Loucy (cell line): Measurements from ENCODE around the gene TIFAB.

Source experiments
- H2AFZ ChIP-seq: fragments of 200-600 bp; sonication (generic); 2 replicates; pipeline ENCODE4 v1.6.0; 2016; ENCODE audit warnings: antibody characterized with exemption, mild to moderate bottlenecking, low read length, moderate library complexity
- H3F3A ChIP-seq: fragments of 200-600 bp; 2 replicates; pipeline ENCODE4 v1.6.0; 2016; ENCODE audit warnings: antibody characterized with exemption, low read depth, mild to moderate bottlenecking
- H3K27me3 ChIP-seq: fragments of 200-600 bp; sonication (generic); 2 replicates; pipeline ENCODE4 v1.6.1; 2014; ENCODE audit warnings: low read length, mild to moderate bottlenecking; ENCODE audit not compliant: insufficient read depth, poor library complexity, severe bottlenecking
- H3K36me3 ChIP-seq: fragments of 200-600 bp; sonication (generic); 2 replicates; pipeline ENCODE4 v1.6.1; 2016; ENCODE audit warnings: low read length; ENCODE audit not compliant: insufficient read depth
- H3K4me1 ChIP-seq: fragments of 200-600 bp; sonication (generic); 2 replicates; pipeline ENCODE4 v1.5.1; 2014; ENCODE audit warnings: low read length, mild to moderate bottlenecking; ENCODE audit not compliant: insufficient read depth, poor library complexity, severe bottlenecking
- H3K4me2 ChIP-seq: fragments of 200-600 bp; sonication (generic); 2 replicates; pipeline ENCODE4 v1.6.0; 2014; ENCODE audit warnings: antibody characterized with exemption, low read length, low read depth, mild to moderate bottlenecking; ENCODE audit not compliant: poor library complexity, severe bottlenecking
- H3K4me3 ChIP-seq: fragments of 200-600 bp; sonication (generic); 2 replicates; pipeline ENCODE4 v1.5.1; 2014; ENCODE audit warnings: low read length, mild to moderate bottlenecking, mixed read lengths; ENCODE audit not compliant: poor library complexity, severe bottlenecking
- H3K79me2 ChIP-seq: fragments of 200-600 bp; sonication (generic); 2 replicates; pipeline ENCODE4 v1.6.1; 2014; ENCODE audit warnings: low read length; ENCODE audit not compliant: insufficient read depth
- H3K9ac ChIP-seq: fragments of 200-600 bp; sonication (generic); 2 replicates; pipeline ENCODE4 v1.6.0; 2014; ENCODE audit warnings: mild to moderate bottlenecking, low read depth, low read length, moderate library complexity; ENCODE audit not compliant: poor library complexity, severe bottlenecking
- H3K9me2 ChIP-seq: fragments of 200-600 bp; sonication (generic); replicated peaks from 2 replicates; pipeline ENCODE4 v1.6.1; 2016; ENCODE audit warnings: low read depth, low read length, mixed read lengths
- H3K9me3 ChIP-seq: fragments of 200-600 bp; sonication (generic); 2 replicates; pipeline ENCODE4 v1.6.1; 2014; ENCODE audit warnings: mild to moderate bottlenecking, antibody characterized with exemption, low read length, low read depth; ENCODE audit not compliant: insufficient read depth
- H4K20me1 ChIP-seq: fragments of 200-600 bp; sonication (generic); 2 replicates; pipeline ENCODE4 v1.6.0; 2014; ENCODE audit warnings: antibody characterized with exemption, low read length, mild to moderate bottlenecking; ENCODE audit not compliant: insufficient read depth, poor library complexity, severe bottlenecking
- CTCF ChIP-seq: fragments of 200-600 bp; sonication (generic); conservative IDR thresholded peaks from 2 replicates; pipeline ENCODE4 v1.5.1; 2014; ENCODE audit warnings: mild to moderate bottlenecking, antibody characterized with exemption, low read length
- EZH2phosphoT487 ChIP-seq: fragments of 200-600 bp; IDR thresholded peaks from 2 replicates; pipeline ENCODE4 v1.6.1; 2018; ENCODE audit warnings: antibody characterized with exemption, mild to moderate bottlenecking, moderate library complexity, borderline replicate concordance

TIFAB gene

GRCh38 chr5:135425641-135426040, 26.5 kb downstream of the TIFAB start:
- Histone ChIP-seq H3K4me2 (peak overlapping the region; percentile 84), H3K9me2 (no peaks in the 10 kb centered on the region), H3K9ac (peak overlapping the region; percentile 82), H3K4me3 (peak overlapping the region; percentile 66), H3K27me3 (no peaks in the 10 kb centered on the region), H3K4me1 (peaks cover 47% of the 10 kb centered on the region), H3F3A (no peaks in the 10 kb centered on the region), H3K79me2 (peaks cover 10% of the 10 kb centered on the region), H3K9me3 (peaks cover 10% of the 10 kb centered on the region; the same call in 1 of the 2 replicates), H4K20me1 (no peaks in the 10 kb centered on the region), H3K36me3 (no peaks in the 10 kb centered on the region), H2AFZ (peak overlapping the region; percentile 44)
- TF ChIP-seq CTCF (no peak), EZH2phosphoT487 (no peak)

- H3K4me2 ChIP-seq, result no peak overlapping the region
- H3K9me2 ChIP-seq, result no peaks in the 10 kb centered on the region
- no peaks in the 10 kb centered on the region for H3K27me3 ChIP-seq
- no peak overlapping the region for H3K9ac ChIP-seq
- TF ChIP-seq CTCF (no peak), EZH2phosphoT487 (no peak)
- H3K4me3 ChIP-seq, result no peak overlapping the region
- peaks cover 47% of the 10 kb centered on the region for H3K4me1 ChIP-seq
- no peaks in the 10 kb centered on the region; the same call in 1 of the 2 replicates for H3K36me3 ChIP-seq
- H4K20me1 ChIP-seq, result no peaks in the 10 kb centered on the region
- no peaks in the 10 kb centered on the region for H3F3A ChIP-seq
- H3K9me3 ChIP-seq, result peaks cover 19% of the 10 kb centered on the region; the same call in 1 of the 2 replicates
- H2AFZ ChIP-seq, result peak overlapping the region; percentile 26; the same call in 1 of the 2 replicates
- peaks cover 10% of the 10 kb centered on the region for H3K79me2 ChIP-seq
Observed at GRCh38 chr5:135423846-135424168, 28.3 kb downstream of the TIFAB start.

- TF ChIP-seq CTCF (no peak), EZH2phosphoT487 (no peak)
- Histone ChIP-seq H3K36me3 (no peaks in the 10 kb centered on the region; the same call in 1 of the 2 replicates), H3K4me2 (no peak overlapping the region), H4K20me1 (no peaks in the 10 kb centered on the region), H3K9ac (no peak overlapping the region), H3F3A (no peaks in the 10 kb centered on the region), H3K9me3 (peaks cover 14% of the 10 kb centered on the region; the same call in 1 of the 2 replicates), H3K4me3 (no peak overlapping the region), H3K79me2 (peaks cover 10% of the 10 kb centered on the region), H3K9me2 (no peaks in the 10 kb centered on the region), H3K4me1 (peaks cover 47% of the 10 kb centered on the region), H2AFZ (peak overlapping the region; percentile 26; the same call in 1 of the 2 replicates), H3K27me3 (no peaks in the 10 kb centered on the region)
Observed at GRCh38 chr5:135423146-135423845, 28.9 kb downstream of the TIFAB start.
